ENCODE measurements around the gene DYNLT1.

GRCh38 chr6:158606935-158607334 lies 37.6 kb downstream of the DYNLT1 start:
- TF ChIP-seq RCOR1 (IDR thresholded peaks at IDR 0.05; ENCODE audit: insufficient replicate concordance, low read length) = no peak
- TF ChIP-seq RAD21 (IDR thresholded peaks at IDR 0.05; ENCODE audit: low read length) = no peak
- no peak for TF ChIP-seq CTCF (conservative IDR thresholded peaks at IDR 0.05; ENCODE audit: low read depth, low read length)
- no peak for TF ChIP-seq POLR2A (IDR thresholded peaks at IDR 0.05; ENCODE audit: low read depth, low read length)
- TF ChIP-seq BHLHE40 (IDR thresholded peaks at IDR 0.05; ENCODE audit: low read depth, low read length) = no peak
- no peak for TF ChIP-seq USF2 (IDR thresholded peaks at IDR 0.05; ENCODE audit: low read depth, low read length)

Measured in IMR-90 (cell line).